GM12875 (cell line): Measurements from ENCODE around the gene CALML3.

ENCODE experiments used
- H3K4me3 ChIP-seq: one replicate; pipeline ENCODE4 v1.5.1; 2011; ENCODE audit warnings: low read depth, low read length, control low read depth
- CTCF ChIP-seq: IDR thresholded peaks from 2 replicates; pipeline ENCODE4 v1.5.1; 2011; ENCODE audit warnings: low read depth, mild to moderate bottlenecking, control low read depth, inconsistent platforms, low read length, moderate library complexity, borderline replicate concordance; ENCODE audit not compliant: insufficient read depth

Gene CALML3

DNA sequence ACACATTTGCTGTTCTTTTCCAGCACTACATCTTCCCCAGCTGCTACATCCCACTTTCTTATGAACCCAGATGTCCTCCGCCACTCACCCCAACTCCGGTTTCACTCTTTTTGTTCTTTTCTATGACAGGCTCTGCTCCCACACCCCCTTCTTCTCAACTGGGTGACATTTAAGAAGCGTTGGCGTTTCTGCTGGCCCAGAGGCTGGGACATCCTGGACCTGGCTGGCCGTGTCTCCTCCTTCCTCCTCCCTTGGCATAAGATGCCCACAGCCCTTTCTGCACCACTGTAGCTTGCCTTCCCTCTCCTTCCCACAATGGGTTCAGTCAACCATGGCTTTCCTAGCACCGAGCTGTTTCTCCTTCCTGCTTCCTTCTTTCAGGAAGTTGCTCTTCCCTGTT is 16.0 kb upstream of the CALML3 start:
- TF ChIP-seq CTCF = no peak
- H3K4me3 ChIP-seq = no peak overlapping the region

GRCh38 chr10:5509236-5509635 is 15.5 kb upstream of the CALML3 start:
- no peak for TF ChIP-seq CTCF
- H3K4me3 ChIP-seq = no peak overlapping the region

GRCh38 chr10:5509691-5510090 is 15.1 kb upstream of the CALML3 start:
- H3K4me3 ChIP-seq = no peak overlapping the region
- no peak for TF ChIP-seq CTCF

GRCh38 chr10:5510281-5511072 is 14.3 kb upstream of the CALML3 start:
- TF ChIP-seq CTCF = no peak
- H3K4me3 ChIP-seq = no peak overlapping the region

DNA sequence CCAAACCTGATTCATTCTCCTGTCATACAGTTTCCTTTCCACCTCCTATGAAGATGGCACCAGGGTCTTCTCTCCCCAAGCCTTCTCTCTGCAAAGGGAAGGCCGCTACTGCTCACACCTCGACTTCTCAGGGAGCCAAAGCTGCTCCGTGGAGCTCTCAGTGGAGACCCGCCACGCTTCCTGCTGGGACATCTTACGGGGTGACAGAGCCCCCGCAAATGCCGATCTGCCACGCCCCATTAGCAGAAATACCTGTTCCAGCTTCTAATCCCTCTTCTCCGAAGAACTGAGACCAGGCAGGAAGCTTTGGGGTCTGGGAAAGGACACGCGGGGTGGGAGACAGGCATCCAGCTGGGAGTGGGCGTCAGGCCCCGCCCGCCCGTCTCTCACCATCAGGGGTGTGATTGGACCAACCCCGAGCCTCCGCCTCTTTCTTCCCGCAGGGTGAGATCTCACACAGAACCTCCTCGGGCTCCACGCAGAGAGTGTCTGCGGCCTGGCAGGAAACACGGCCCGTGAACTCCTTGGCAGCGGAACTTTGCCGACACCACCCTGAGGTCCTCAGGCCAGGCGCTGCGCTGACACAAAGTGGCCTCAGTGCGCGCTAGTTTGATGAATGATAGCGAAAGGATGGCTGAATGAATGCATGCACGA is 13.4 kb upstream of the CALML3 start:
- no peak overlapping the region for H3K4me3 ChIP-seq
- TF ChIP-seq CTCF = no peak

- TF ChIP-seq CTCF = no peak
- no peak overlapping the region for H3K4me3 ChIP-seq
Observed at GRCh38 chr10:5511885-5512280, 12.9 kb upstream of the CALML3 start.

GRCh38 chr10:5512331-5512730 is 12.4 kb upstream of the CALML3 start:
- H3K4me3 ChIP-seq = no peak overlapping the region
- TF ChIP-seq CTCF = no peak
